K562 (cell line): Measurements from ENCODE around the gene DCTN5. TPM values are rescaled to one million over a fixed set of nuclear protein-coding genes. Genes with fewer than 3 reads are reported as not detected.

ENCODE experiments used
- CBX5 ChIP-seq: IDR thresholded peaks from 2 replicates; pipeline ENCODE4 v1.6.1; 2014; ENCODE audit warnings: low read depth, borderline replicate concordance
- CCNT2 ChIP-seq: IDR thresholded peaks from 2 replicates; pipeline ENCODE4 v1.6.1; 2011; ENCODE audit warnings: borderline replicate concordance, low read depth, mild to moderate bottlenecking, moderate library complexity, mixed read lengths, low read length; ENCODE audit not compliant: insufficient read length; ENCODE audit errors: extremely low read depth
- DACH1 ChIP-seq: fragments of 450-650 bp; IDR thresholded peaks from 2 replicates; pipeline ENCODE4 v1.6.1; 2018; ENCODE audit not compliant: partially characterized antibody
- HIVEP1 ChIP-seq: fragments of 250-450 bp; sonication (Bioruptor Pico); IDR thresholded peaks from 2 replicates; pipeline ENCODE4 v1.4.0; 2020; ENCODE audit warnings: mild to moderate bottlenecking
- NCOA4 ChIP-seq: fragments of 450-650 bp; IDR thresholded peaks from 2 replicates; pipeline ENCODE4 v1.6.1; 2018; ENCODE audit warnings: mild to moderate bottlenecking; ENCODE audit not compliant: partially characterized antibody
- PRMT5 ChIP-seq: sonication (generic); formaldehyde crosslinking; IDR thresholded peaks from 2 replicates; pipeline ENCODE4 v1.5.0; 2020; ENCODE audit warnings: missing genetic modification reagents
- ZFP30 ChIP-seq: fragments of 250-450 bp; sonication (Bioruptor Pico); IDR thresholded peaks from 2 replicates; pipeline ENCODE4 v1.8.0; 2022; ENCODE audit warnings: moderate library complexity, mild to moderate bottlenecking, inconsistent platforms, borderline replicate concordance
- ZNF175 ChIP-seq: fragments of 200-800 bp; sonication (Bioruptor generic); IDR thresholded peaks from 2 replicates; pipeline ENCODE4 v1.6.1; 2016; ENCODE audit warnings: low read depth, mild to moderate bottlenecking, missing genetic modification characterization, missing compliant biosample characterization
- ZNF436 ChIP-seq: fragments of 250-450, 450-650 bp; sonication (Bioruptor Pico); formaldehyde crosslinking; IDR thresholded peaks from 2 replicates; pipeline ENCODE4 v1.7.0; 2020; ENCODE audit warnings: mild to moderate bottlenecking
- polyA plus RNA-seq, 8 experiments: library from polyadenylated mRNA; depleted of rRNA in 4 of 8; stranded (reverse) in 5 of 8; unstranded in 3 of 8; fragments of >200 nt; fragmentation: Nextera tagmentation in 2 of 8; fragmentation: Illumina TruSeq in 1 of 8; extraction: Ambion mirVana in 2 of 8; extraction: Trizol in 1 of 8; gene quantifications; 2 replicates each; pipeline versions ENCODE4 v1.2.1 to v1.2.3, GENCODE V29; 2011 to 2014; ENCODE audit warnings: inconsistent platforms in 1 of 8, missing spikeins in 1 of 8
- total RNA-seq, 7 experiments: library from RNA; depleted of rRNA in 6 of 7; stranded (reverse); fragments of >200 nt in 6 of 7; fragmentation: Illumina TruSeq in 2 of 7; extraction: Trizol in 2 of 7; gene quantifications; 2 replicates each; pipeline versions ENCODE4 v1.2.1 to v1.2.3, GENCODE V29; 2011 to 2021; ENCODE audit warnings: low replicate concordance in 1 of 7
- TF ChIP-seq, protein P1 (sequence below): fragments of 450-650 bp; IDR thresholded peaks from one replicate; pipeline ENCODE4 v1.6.1; 2018; ENCODE audit warnings: mild to moderate bottlenecking, moderate library complexity; ENCODE audit not compliant: partially characterized antibody
- TF ChIP-seq, protein P2 (sequence below): fragments of 250-450 bp; sonication (Bioruptor Pico); IDR thresholded peaks from 2 replicates; pipeline ENCODE4 v1.4.0; 2020; ENCODE audit warnings: mild to moderate bottlenecking, moderate library complexity, borderline replicate concordance
- TF ChIP-seq, protein P3 (sequence below): fragments of 450-650 bp; formaldehyde crosslinking; IDR thresholded peaks from 2 replicates; pipeline ENCODE4 v1.4.0; 2022; ENCODE audit warnings: mild to moderate bottlenecking, moderate library complexity
- TF ChIP-seq, protein P4 (sequence below), 3 experiments: fragments of 200-800 bp in 1 of 3; fragments of 250-450 bp in 1 of 3; fragments of 450-650 bp in 1 of 3; sonication (Bioruptor Pico) in 1 of 3; sonication (Bioruptor generic) in 1 of 3; formaldehyde crosslinking in 1 of 3; IDR thresholded peaks; 2 replicates each; pipeline versions ENCODE4 v1.6.1 to v1.8.0; 2016 to 2022; ENCODE audit warnings: mild to moderate bottlenecking in 2 of 3, missing genetic modification characterization in 2 of 3, missing compliant biosample characterization in 1 of 3, moderate library complexity in 1 of 3
- TF ChIP-seq, protein P5 (sequence below): IDR thresholded peaks from 3 replicates; pipeline ENCODE4 v1.6.1; 2011; ENCODE audit warnings: borderline replicate concordance, mild to moderate bottlenecking; ENCODE audit not compliant: insufficient read length, insufficient read depth

Gene DCTN5
- total and polyA plus RNA-seq, 9 of the 15 experiments (the other 6 are each of a cell fraction or from before 2014, with no cell fraction given), result 35.8 to 149 (median 75.9) TPM

DNA sequence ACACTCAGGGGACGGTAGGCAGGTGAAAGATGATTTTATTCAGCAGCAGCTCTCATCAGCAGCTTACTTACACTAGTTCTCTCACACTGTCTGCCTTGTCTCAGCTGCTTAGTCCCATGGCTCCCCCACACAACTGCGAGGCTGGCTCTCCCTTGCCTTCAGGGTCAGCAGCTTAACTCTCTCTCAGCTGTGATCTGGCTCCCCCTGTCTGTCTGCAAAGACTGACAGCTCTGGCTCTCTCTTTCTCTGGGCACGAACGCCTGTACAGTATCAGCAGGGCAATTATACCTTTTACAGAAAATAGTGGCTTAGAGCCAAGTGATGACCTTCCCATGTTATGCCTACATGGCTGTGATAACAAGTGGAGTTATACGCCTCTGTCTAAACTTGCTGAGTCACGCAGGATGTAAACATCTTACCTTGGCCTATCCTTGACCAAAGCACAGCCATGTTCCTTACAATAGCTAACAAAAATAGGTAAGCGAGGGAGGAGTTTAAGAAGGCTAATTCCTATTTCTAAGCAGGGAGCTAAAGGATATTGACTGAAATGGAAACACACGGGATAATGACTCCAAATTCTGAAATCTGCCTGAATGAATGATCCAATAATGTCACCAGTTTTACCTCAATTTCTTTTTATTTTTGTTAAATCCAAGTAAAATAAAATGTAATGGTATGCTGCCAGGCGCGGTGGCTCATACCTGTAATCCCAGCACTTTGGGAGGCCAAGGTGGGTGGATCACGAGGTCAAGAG lies 44.1 kb upstream of the DCTN5 start (continued):
- TF ChIP-seq ZNF175, result peak; percentile 100
- TF ChIP-seq, protein P1, sequence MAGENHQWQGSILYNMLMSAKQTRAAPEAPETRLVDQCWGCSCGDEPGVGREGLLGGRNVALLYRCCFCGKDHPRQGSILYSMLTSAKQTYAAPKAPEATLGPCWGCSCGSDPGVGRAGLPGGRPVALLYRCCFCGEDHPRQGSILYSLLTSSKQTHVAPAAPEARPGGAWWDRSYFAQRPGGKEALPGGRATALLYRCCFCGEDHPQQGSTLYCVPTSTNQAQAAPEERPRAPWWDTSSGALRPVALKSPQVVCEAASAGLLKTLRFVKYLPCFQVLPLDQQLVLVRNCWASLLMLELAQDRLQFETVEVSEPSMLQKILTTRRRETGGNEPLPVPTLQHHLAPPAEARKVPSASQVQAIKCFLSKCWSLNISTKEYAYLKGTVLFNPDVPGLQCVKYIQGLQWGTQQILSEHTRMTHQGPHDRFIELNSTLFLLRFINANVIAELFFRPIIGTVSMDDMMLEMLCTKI, result no peak
- TF ChIP-seq, protein P2, sequence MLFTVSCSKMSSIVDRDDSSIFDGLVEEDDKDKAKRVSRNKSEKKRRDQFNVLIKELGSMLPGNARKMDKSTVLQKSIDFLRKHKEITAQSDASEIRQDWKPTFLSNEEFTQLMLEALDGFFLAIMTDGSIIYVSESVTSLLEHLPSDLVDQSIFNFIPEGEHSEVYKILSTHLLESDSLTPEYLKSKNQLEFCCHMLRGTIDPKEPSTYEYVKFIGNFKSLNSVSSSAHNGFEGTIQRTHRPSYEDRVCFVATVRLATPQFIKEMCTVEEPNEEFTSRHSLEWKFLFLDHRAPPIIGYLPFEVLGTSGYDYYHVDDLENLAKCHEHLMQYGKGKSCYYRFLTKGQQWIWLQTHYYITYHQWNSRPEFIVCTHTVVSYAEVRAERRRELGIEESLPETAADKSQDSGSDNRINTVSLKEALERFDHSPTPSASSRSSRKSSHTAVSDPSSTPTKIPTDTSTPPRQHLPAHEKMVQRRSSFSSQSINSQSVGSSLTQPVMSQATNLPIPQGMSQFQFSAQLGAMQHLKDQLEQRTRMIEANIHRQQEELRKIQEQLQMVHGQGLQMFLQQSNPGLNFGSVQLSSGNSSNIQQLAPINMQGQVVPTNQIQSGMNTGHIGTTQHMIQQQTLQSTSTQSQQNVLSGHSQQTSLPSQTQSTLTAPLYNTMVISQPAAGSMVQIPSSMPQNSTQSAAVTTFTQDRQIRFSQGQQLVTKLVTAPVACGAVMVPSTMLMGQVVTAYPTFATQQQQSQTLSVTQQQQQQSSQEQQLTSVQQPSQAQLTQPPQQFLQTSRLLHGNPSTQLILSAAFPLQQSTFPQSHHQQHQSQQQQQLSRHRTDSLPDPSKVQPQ (CRISPR knock-in tag), result peak; percentile 94
- TF ChIP-seq PRMT5 (CRISPR knock-in tag), result no peak
- TF ChIP-seq HIVEP1 (CRISPR knock-in tag), result peak; percentile 98
- peak; percentile 82; the same call in 1 of the 2 replicates for TF ChIP-seq ZFP30 (CRISPR knock-in tag)
- TF ChIP-seq, protein P3, sequence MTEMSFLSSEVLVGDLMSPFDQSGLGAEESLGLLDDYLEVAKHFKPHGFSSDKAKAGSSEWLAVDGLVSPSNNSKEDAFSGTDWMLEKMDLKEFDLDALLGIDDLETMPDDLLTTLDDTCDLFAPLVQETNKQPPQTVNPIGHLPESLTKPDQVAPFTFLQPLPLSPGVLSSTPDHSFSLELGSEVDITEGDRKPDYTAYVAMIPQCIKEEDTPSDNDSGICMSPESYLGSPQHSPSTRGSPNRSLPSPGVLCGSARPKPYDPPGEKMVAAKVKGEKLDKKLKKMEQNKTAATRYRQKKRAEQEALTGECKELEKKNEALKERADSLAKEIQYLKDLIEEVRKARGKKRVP, result peak; percentile 96
- TF ChIP-seq, protein P4, sequence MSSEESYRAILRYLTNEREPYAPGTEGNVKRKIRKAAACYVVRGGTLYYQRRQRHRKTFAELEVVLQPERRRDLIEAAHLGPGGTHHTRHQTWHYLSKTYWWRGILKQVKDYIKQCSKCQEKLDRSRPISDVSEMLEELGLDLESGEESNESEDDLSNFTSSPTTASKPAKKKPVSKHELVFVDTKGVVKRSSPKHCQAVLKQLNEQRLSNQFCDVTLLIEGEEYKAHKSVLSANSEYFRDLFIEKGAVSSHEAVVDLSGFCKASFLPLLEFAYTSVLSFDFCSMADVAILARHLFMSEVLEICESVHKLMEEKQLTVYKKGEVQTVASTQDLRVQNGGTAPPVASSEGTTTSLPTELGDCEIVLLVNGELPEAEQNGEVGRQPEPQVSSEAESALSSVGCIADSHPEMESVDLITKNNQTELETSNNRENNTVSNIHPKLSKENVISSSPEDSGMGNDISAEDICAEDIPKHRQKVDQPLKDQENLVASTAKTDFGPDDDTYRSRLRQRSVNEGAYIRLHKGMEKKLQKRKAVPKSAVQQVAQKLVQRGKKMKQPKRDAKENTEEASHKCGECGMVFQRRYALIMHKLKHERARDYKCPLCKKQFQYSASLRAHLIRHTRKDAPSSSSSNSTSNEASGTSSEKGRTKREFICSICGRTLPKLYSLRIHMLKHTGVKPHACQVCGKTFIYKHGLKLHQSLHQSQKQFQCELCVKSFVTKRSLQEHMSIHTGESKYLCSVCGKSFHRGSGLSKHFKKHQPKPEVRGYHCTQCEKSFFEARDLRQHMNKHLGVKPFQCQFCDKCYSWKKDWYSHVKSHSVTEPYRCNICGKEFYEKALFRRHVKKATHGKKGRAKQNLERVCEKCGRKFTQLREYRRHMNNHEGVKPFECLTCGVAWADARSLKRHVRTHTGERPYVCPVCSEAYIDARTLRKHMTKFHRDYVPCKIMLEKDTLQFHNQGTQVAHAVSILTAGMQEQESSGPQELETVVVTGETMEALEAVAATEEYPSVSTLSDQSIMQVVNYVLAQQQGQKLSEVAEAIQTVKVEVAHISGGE (CRISPR knock-in tag; IDR thresholded peaks at IDR 0.05), result peak in 2 of 3 experiments; percentile 22 to 94; a peak in 2 of 6 replicates
- TF ChIP-seq DACH1, result peak; percentile 80
- TF ChIP-seq CCNT2, result no peak
- no peak for TF ChIP-seq ZNF436 (CRISPR knock-in tag)
- no peak for TF ChIP-seq NCOA4
- no peak for TF ChIP-seq CBX5
- TF ChIP-seq, protein P5, sequence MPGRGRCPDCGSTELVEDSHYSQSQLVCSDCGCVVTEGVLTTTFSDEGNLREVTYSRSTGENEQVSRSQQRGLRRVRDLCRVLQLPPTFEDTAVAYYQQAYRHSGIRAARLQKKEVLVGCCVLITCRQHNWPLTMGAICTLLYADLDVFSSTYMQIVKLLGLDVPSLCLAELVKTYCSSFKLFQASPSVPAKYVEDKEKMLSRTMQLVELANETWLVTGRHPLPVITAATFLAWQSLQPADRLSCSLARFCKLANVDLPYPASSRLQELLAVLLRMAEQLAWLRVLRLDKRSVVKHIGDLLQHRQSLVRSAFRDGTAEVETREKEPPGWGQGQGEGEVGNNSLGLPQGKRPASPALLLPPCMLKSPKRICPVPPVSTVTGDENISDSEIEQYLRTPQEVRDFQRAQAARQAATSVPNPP, result no peak
